GM19328 (cell line): ENCODE data around the gene AKR1B1.

Experiments used
- ATAC-seq: cut with Tn5 transposase; IDR thresholded peaks from one replicate; pipeline ENCODE4 v1.9.1; 2021; ENCODE audit warnings: mild to moderate bottlenecking, moderate library complexity; ENCODE audit not compliant: unreplicated experiment

Gene AKR1B1

DNA sequence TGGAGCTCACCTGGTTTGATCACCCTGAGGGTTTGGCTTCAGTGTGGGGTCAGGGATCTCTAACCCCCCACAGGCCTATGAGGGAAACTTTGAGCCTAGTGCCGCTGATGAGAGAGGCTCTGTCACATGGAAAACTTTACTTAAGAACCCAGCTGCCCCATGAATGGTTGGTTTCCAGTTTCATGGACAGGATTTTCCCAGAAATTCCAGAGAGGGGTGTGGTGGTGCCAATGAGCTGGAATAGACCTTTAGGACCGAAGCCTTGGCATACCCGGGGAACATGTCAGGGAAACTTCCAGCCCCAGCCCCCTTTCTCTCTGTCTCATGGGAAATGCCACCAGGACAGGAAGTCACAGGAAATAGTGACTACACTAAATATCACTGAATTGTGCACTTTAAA, 36.9 kb downstream of the AKR1B1 start:
- ATAC-seq = no peak

GRCh38 chr7:134420424-134421125, 38.3 kb downstream of the AKR1B1 start:
- no peak for ATAC-seq

GRCh38 chr7:134419875-134420274, 39.0 kb downstream of the AKR1B1 start:
- no peak for ATAC-seq

- ATAC-seq = no peak
Observed at GRCh38 chr7:134419085-134419484, 39.8 kb downstream of the AKR1B1 start.

- ATAC-seq = no peak
Observed at GRCh38 chr7:134415700-134416099, 43.2 kb downstream of the AKR1B1 start.

GRCh38 chr7:134414109-134414508, 44.8 kb downstream of the AKR1B1 start:
- no peak for ATAC-seq

GRCh38 chr7:134407311-134407710, 51.6 kb downstream of the AKR1B1 start:
- no peak for ATAC-seq

GRCh38 chr7:134406431-134406830, 52.5 kb downstream of the AKR1B1 start:
- no peak for ATAC-seq

GRCh38 chr7:134405299-134405698, 53.6 kb downstream of the AKR1B1 start:
- ATAC-seq = no peak

DNA sequence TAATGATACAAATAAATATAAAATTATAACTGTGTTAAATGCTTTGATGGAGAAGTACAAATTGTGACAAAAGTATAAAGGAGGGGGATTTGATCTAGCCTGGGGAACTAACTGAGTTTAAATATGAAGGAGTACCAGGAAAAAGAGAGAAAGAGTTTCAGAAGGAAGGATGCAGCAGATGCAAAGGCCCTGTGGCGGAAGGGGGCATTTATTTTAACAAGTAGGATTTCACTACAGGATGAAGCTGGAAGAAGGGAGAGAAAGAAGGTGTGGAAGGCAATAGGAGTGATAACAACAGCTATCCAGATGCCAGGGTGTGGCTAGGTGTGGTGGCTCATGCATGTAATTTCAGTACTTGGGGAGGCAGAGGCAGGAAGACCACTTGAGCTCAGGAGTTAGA, 55.8 kb downstream of the AKR1B1 start:
- no peak for ATAC-seq

GRCh38 chr7:134400859-134401258, 58.0 kb downstream of the AKR1B1 start:
- no peak for ATAC-seq

GRCh38 chr7:134396031-134396430, 62.9 kb downstream of the AKR1B1 start:
- no peak for ATAC-seq

DNA sequence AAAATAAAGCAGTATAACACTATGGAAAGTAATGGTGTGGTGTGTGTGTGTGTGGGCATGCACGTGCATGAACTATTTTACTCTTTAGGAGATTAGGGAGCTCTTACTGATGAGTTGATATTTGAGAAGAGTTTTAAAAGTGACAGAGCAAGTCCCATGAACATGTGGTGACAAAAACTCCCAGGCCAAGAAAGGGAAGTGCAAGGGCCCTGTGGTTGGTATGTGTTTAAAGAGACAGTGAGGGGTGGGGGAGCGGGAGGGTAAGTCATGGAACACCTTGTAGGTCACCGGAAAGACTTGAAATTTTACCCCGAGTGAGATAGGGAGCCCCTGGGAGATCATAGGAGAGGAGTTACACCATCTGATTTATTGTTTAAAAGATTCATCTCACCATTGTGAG, 63.3 kb downstream of the AKR1B1 start:
- no peak for ATAC-seq

GRCh38 chr7:134394056-134394455, 64.8 kb downstream of the AKR1B1 start:
- ATAC-seq = no peak
